Erythroblast (primary cell): ENCODE results near the gene COX6A2.
"Not testable (repeated sequence)": the region's sequence is repeated elsewhere in the genome, so short reads cannot be mapped to it uniquely, and the experiment has no call there.

Source experiments
- DNase-seq, 2 experiments: peaks; one replicate each; lab custom pipeline; 2025; lab: John Stamatoyannopoulos, UW
- GATA1 ChIP-seq: IDR thresholded peaks from 2 replicates; pipeline ENCODE4 v1.6.1; 2011; ENCODE audit warnings: low read depth, mild to moderate bottlenecking, control low read depth, low read length, moderate library complexity
- POLR2A ChIP-seq: IDR thresholded peaks from 2 replicates; pipeline ENCODE4 v1.6.1; 2011; ENCODE audit warnings: mild to moderate bottlenecking, low read length

COX6A2 gene

GRCh38 chr16:31458073-31458843 lies 30.1 kb upstream of the COX6A2 start:
- TF ChIP-seq GATA1 (no peak), POLR2A (peak; percentile 39)

GRCh38 chr16:31456988-31457360 lies 28.8 kb upstream of the COX6A2 start:
- DNase-seq: no peak
- no peak for TF ChIP-seq GATA1
- no peak for TF ChIP-seq POLR2A

More at GRCh38 chr16:31458073-31458843, 30.1 kb upstream of the COX6A2 start:
- DNase-seq: peak in 1 of 2 experiments; percentile 79

- DNase-seq: peak in 1 of 2 experiments; percentile 61
- TF ChIP-seq GATA1 (no peak), POLR2A (no peak)
These were observed 27.6 kb upstream of the COX6A2 start for GRCh38 chr16:31455601-31456314.

GRCh38 chr16:31453255-31454204 lies 25.4 kb upstream of the COX6A2 start:
- peak; percentile 85 to 89 for DNase-seq
- TF ChIP-seq POLR2A (peak; percentile 30), GATA1 (no peak)

- no peak for TF ChIP-seq GATA1
- no peak for TF ChIP-seq POLR2A
- peak in 1 of 2 experiments; percentile 60 for DNase-seq
These were observed 24.5 kb upstream of the COX6A2 start for GRCh38 chr16:31452631-31453106.

GRCh38 chr16:31451681-31452351 lies 23.7 kb upstream of the COX6A2 start:
- no peak for TF ChIP-seq GATA1
- no peak for TF ChIP-seq POLR2A
- DNase-seq: peak in 1 of 2 experiments; percentile 65

GRCh38 chr16:31451201-31451600 lies 23.0 kb upstream of the COX6A2 start:
- no peak for TF ChIP-seq GATA1
- DNase-seq: no peak

- DNase-seq: not testable (repeated sequence)
These were observed 17.8 kb upstream of the COX6A2 start for GRCh38 chr16:31445931-31446330.

GRCh38 chr16:31441956-31442355 lies 13.8 kb upstream of the COX6A2 start:
- TF ChIP-seq GATA1: no peak
- TF ChIP-seq POLR2A: no peak
- no peak for DNase-seq

GRCh38 chr16:31440516-31441184 lies 12.5 kb upstream of the COX6A2 start:
- TF ChIP-seq POLR2A (no peak), GATA1 (no peak)
- DNase-seq: no peak

- DNase-seq: no peak
- TF ChIP-seq POLR2A: no peak
- no peak for TF ChIP-seq GATA1
These were observed 11.4 kb upstream of the COX6A2 start for GRCh38 chr16:31439519-31439918.

- DNase-seq: not testable (repeated sequence)
These were observed 10.9 kb upstream of the COX6A2 start for GRCh38 chr16:31439023-31439422.

- no peak for DNase-seq
These were observed 10.3 kb upstream of the COX6A2 start for GRCh38 chr16:31438414-31438813.

More at GRCh38 chr16:31438414-31438813, 10.3 kb upstream of the COX6A2 start:
- no peak for TF ChIP-seq GATA1
- no peak for TF ChIP-seq POLR2A
